ENCODE data around the gene GRIN2A. TPM values are rescaled to one million over a fixed set of nuclear protein-coding genes. Genes with fewer than 3 reads are reported as not detected.

Gene GRIN2A
- total RNA-seq, 1 donor from 2014 or later = 6.8 TPM

DNA sequence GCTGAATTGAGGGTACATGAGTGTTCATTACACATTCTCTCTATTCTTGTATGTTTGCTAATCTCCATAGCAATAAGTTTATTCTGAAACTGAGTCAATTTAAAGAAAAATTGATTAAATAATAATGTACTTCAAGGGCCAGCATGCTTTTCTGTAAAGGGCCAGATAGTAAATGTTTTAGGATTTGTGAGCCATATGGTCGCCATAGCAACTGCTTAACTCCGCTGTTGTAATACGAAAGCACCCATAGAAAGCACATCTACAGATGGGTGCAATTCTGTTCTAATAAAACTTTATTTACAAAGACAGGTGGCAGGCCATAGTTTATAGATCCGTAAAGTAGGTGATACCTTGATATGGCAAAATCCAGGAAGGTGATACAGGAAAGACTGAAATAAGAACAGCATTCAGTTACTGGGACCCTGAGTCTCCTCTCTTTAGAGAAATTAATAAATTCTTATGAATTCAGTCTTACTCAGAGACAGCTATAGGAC is 36.6 kb downstream of the GRIN2A start:
- DNase-seq = no peak
- Mint-ChIP-seq H3K4me3 (ENCODE audit: unreplicated experiment) (no peak overlapping the region), H3K9me3 (ENCODE audit: unreplicated experiment) (no peaks in the 10 kb centered on the region), H3K36me3 (ENCODE audit: unreplicated experiment) (peaks cover 6% of the 10 kb centered on the region), H3K27me3 (ENCODE audit: unreplicated experiment) (peaks cover 1% of the 10 kb centered on the region), H3K4me1 (ENCODE audit: low read depth, unreplicated experiment) (no peaks in the 10 kb centered on the region), H3K27ac (ENCODE audit: unreplicated experiment) (no peak overlapping the region)
- TF ChIP-seq, protein P1, sequence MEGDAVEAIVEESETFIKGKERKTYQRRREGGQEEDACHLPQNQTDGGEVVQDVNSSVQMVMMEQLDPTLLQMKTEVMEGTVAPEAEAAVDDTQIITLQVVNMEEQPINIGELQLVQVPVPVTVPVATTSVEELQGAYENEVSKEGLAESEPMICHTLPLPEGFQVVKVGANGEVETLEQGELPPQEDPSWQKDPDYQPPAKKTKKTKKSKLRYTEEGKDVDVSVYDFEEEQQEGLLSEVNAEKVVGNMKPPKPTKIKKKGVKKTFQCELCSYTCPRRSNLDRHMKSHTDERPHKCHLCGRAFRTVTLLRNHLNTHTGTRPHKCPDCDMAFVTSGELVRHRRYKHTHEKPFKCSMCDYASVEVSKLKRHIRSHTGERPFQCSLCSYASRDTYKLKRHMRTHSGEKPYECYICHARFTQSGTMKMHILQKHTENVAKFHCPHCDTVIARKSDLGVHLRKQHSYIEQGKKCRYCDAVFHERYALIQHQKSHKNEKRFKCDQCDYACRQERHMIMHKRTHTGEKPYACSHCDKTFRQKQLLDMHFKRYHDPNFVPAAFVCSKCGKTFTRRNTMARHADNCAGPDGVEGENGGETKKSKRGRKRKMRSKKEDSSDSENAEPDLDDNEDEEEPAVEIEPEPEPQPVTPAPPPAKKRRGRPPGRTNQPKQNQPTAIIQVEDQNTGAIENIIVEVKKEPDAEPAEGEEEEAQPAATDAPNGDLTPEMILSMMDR (IDR thresholded peaks at IDR 0.05; ENCODE audit: partially characterized antibody, unreplicated experiment) = no peak

DNA sequence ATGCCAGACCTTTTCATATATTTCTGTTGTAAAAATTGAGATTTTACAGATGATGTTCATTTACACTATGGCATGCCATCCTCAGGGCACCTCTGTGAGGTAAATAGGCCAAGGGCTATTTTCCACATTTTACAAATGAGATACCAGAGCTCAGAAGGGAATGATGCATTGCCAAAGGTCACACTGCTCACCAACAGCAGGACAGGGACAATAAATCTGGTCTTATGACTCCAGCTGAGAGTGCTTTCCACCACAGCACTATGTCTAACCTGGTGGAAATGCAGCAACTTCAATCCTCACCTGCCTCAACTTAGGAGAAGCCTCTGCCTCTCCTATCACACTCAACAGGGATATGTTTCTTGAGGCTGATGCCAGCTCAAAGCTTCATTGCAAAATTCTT is 40.6 kb downstream of the GRIN2A start:
- H3K36me3 Mint-ChIP-seq (ENCODE audit: unreplicated experiment) = peaks cover 6% of the 10 kb centered on the region
- no peak overlapping the region for H3K4me3 Mint-ChIP-seq (ENCODE audit: unreplicated experiment)
- H3K27me3 Mint-ChIP-seq (ENCODE audit: unreplicated experiment) = no peaks in the 10 kb centered on the region
- H3K4me1 Mint-ChIP-seq (ENCODE audit: low read depth, unreplicated experiment) = no peaks in the 10 kb centered on the region
- H3K9me3 Mint-ChIP-seq (ENCODE audit: unreplicated experiment) = no peaks in the 10 kb centered on the region
- TF ChIP-seq, protein P1 (IDR thresholded peaks at IDR 0.05; ENCODE audit: partially characterized antibody, unreplicated experiment) = no peak
- H3K27ac Mint-ChIP-seq (ENCODE audit: unreplicated experiment) = no peak overlapping the region
- DNase-seq = no peak

DNA sequence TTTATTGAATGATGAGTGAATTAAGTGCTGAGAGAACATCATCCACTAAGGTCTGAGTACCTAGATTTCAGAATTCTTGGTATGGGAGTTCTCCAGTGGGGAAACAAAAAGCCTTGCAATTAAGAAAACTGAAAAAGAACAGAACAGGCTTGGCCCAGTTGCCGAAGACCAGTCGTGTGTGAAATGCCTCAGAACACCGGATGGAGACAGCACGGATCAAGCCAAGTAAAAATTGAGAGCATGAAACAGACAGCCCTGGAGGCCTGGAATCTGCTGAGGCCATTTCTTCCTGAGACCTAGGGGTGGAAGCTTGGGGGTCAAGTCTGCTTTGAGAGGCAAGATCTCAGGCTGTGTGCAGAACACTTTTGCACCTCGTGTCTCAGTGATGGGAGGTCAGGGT is 43.3 kb downstream of the GRIN2A start:
- Mint-ChIP-seq H3K4me1 (ENCODE audit: low read depth, unreplicated experiment) (no peaks in the 10 kb centered on the region), H3K27me3 (ENCODE audit: unreplicated experiment) (no peaks in the 10 kb centered on the region), H3K9me3 (ENCODE audit: unreplicated experiment) (no peaks in the 10 kb centered on the region), H3K36me3 (ENCODE audit: unreplicated experiment) (peaks cover 6% of the 10 kb centered on the region), H3K4me3 (ENCODE audit: unreplicated experiment) (no peak overlapping the region), H3K27ac (ENCODE audit: unreplicated experiment) (no peak overlapping the region)
- no peak for DNase-seq
- TF ChIP-seq, protein P1 (IDR thresholded peaks at IDR 0.05; ENCODE audit: partially characterized antibody, unreplicated experiment) = no peak

DNA sequence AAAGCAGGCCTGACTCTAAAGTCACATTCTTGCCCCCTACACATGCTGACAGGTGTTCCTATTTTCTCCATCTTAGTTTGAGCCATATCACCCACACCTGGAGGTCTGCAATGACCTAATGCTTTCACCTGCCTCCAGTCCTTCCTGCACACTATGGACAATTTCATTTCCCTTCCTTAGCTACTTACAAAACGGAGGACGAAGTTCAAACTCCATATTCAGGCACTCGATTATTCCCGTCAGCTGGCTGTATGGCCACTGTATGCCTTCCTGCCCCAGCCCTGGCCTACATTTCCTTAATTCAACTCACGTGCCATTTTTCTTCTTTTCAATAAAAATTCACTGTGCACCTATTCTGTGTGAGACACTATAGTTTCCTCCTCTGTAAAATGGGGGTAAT is 44.9 kb downstream of the GRIN2A start:
- Mint-ChIP-seq H3K27me3 (ENCODE audit: unreplicated experiment) (no peaks in the 10 kb centered on the region), H3K27ac (ENCODE audit: unreplicated experiment) (no peak overlapping the region), H3K36me3 (ENCODE audit: unreplicated experiment) (no peaks in the 10 kb centered on the region), H3K4me1 (ENCODE audit: low read depth, unreplicated experiment) (no peaks in the 10 kb centered on the region), H3K4me3 (ENCODE audit: unreplicated experiment) (no peak overlapping the region), H3K9me3 (ENCODE audit: unreplicated experiment) (no peaks in the 10 kb centered on the region)
- TF ChIP-seq, protein P1 (IDR thresholded peaks at IDR 0.05; ENCODE audit: partially characterized antibody, unreplicated experiment) = no peak
- no peak for DNase-seq

DNA sequence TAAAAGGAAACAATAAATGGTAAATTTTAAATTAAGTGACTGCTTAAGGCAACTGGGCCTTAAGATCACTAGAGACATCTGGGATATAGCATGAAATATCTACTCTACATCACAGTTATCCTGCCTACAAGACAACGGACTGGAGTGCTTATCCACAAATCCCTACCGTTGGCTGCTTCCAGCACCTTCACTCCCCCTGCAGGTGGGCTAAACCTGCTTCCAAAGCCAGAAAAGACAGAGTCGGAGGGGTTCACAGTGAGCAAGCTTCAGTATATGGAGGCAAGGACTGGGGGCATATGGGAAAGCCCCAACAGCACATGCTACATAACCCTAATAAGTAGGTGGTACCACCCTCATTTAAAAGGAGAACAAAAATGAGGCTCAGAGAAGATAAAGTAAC is 45.3 kb downstream of the GRIN2A start:
- no peaks in the 10 kb centered on the region for H3K9me3 Mint-ChIP-seq (ENCODE audit: unreplicated experiment)
- DNase-seq = no peak
- no peak overlapping the region for H3K4me3 Mint-ChIP-seq (ENCODE audit: unreplicated experiment)
- H3K27ac Mint-ChIP-seq (ENCODE audit: unreplicated experiment) = no peak overlapping the region
- no peaks in the 10 kb centered on the region for H3K4me1 Mint-ChIP-seq (ENCODE audit: low read depth, unreplicated experiment)
- no peaks in the 10 kb centered on the region for H3K27me3 Mint-ChIP-seq (ENCODE audit: unreplicated experiment)
- H3K36me3 Mint-ChIP-seq (ENCODE audit: unreplicated experiment) = no peaks in the 10 kb centered on the region
- TF ChIP-seq, protein P1 (IDR thresholded peaks at IDR 0.05; ENCODE audit: partially characterized antibody, unreplicated experiment) = no peak

Data from glutamatergic neuron (in vitro differentiated cells).